ENCODE results near the gene SND1. TPM values are rescaled to one million over a fixed set of nuclear protein-coding genes. Genes with fewer than 3 reads are reported as not detected.
A peak's percentile ranks its signal among the peaks of the same experiment; 100 is the strongest.

Gene SND1
- total and polyA plus RNA-seq, 2 donors from 2014 or later, result 83.0 to 154 TPM

- H3K36me3 ChIP-seq (ENCODE audit: control insufficient read depth in 2 of 3, insufficient read depth in 3 of 3, low read length in 3 of 3), result no peaks in the 10 kb centered on the region
- FAIRE-seq, result no peak
- H3K27ac ChIP-seq (ENCODE audit: low read depth in 2 of 2, low read length in 2 of 2), result no peak overlapping the region
- peaks cover 17% of the 10 kb centered on the region for H3K27me3 ChIP-seq (ENCODE audit: control insufficient read depth, insufficient read depth, low read length)
- intact Hi-C loops (cut with DNase I), result loop anchor here (10.0 kb wide), 1 partner anchor 69 kb away; no protein-coding TSS in a partner anchor
- H3K9me3 ChIP-seq (ENCODE audit: control insufficient read depth in 2 of 3, insufficient read depth in 1 of 3, low read length in 3 of 3), result no peaks in the 10 kb centered on the region
- H3K4me1 ChIP-seq (ENCODE audit: control insufficient read depth in 2 of 3, insufficient read depth in 2 of 3, low read depth in 1 of 3, low read length in 3 of 3), result peaks cover 0 to 10% (median 5%) of the 10 kb centered on the region in 3 donors
- TF ChIP-seq, protein P1, sequence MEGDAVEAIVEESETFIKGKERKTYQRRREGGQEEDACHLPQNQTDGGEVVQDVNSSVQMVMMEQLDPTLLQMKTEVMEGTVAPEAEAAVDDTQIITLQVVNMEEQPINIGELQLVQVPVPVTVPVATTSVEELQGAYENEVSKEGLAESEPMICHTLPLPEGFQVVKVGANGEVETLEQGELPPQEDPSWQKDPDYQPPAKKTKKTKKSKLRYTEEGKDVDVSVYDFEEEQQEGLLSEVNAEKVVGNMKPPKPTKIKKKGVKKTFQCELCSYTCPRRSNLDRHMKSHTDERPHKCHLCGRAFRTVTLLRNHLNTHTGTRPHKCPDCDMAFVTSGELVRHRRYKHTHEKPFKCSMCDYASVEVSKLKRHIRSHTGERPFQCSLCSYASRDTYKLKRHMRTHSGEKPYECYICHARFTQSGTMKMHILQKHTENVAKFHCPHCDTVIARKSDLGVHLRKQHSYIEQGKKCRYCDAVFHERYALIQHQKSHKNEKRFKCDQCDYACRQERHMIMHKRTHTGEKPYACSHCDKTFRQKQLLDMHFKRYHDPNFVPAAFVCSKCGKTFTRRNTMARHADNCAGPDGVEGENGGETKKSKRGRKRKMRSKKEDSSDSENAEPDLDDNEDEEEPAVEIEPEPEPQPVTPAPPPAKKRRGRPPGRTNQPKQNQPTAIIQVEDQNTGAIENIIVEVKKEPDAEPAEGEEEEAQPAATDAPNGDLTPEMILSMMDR (IDR thresholded peaks at IDR 0.05; ENCODE audit: borderline replicate concordance, extremely low read depth, insufficient read depth), result peak; percentile 89
- peak overlapping the region in 1 of 3 donors; percentile 9 for H3K9ac ChIP-seq (ENCODE audit: low read length in 3 of 3)
- DNase-seq, result peak; percentile 56 to 77 (median 71)
- H3K4me3 ChIP-seq (ENCODE audit: low read length in 3 of 3), result peak overlapping the region; percentile 61 to 68 (median 61)
Observed at GRCh38 chr7:128135515-128136214, 483.7 kb downstream of the SND1 start.

GRCh38 chr7:128136215-128136597, 484.2 kb downstream of the SND1 start:
- H3K4me3 ChIP-seq (ENCODE audit: low read length in 3 of 3), result peak overlapping the region; percentile 61 to 68 (median 61)
- DNase-seq, result no peak
- TF ChIP-seq, protein P1 (IDR thresholded peaks at IDR 0.05; ENCODE audit: borderline replicate concordance, extremely low read depth, insufficient read depth), result no peak
- H3K27me3 ChIP-seq (ENCODE audit: control insufficient read depth, insufficient read depth, low read length), result peaks cover 17% of the 10 kb centered on the region
- intact Hi-C loops (cut with DNase I), result loop anchor here (10.0 kb wide), 1 partner anchor 69 kb away; no protein-coding TSS in a partner anchor
- H3K27ac ChIP-seq (ENCODE audit: low read depth in 2 of 2, low read length in 2 of 2), result no peak overlapping the region
- H3K36me3 ChIP-seq (ENCODE audit: control insufficient read depth in 2 of 3, insufficient read depth in 3 of 3, low read length in 3 of 3), result no peaks in the 10 kb centered on the region
- H3K9me3 ChIP-seq (ENCODE audit: control insufficient read depth in 2 of 3, insufficient read depth in 1 of 3, low read length in 3 of 3), result no peaks in the 10 kb centered on the region
- no peak for FAIRE-seq
- no peak overlapping the region for H3K9ac ChIP-seq (ENCODE audit: low read length in 3 of 3)
- H3K4me1 ChIP-seq (ENCODE audit: control insufficient read depth in 2 of 3, insufficient read depth in 2 of 3, low read depth in 1 of 3, low read length in 3 of 3), result peaks cover 0 to 10% (median 5%) of the 10 kb centered on the region in 3 donors

- H3K27me3 ChIP-seq (ENCODE audit: control insufficient read depth, insufficient read depth, low read length), result peaks cover 15% of the 10 kb centered on the region
- FAIRE-seq (no peak), DNase-seq (peak in 4 of 5 donors; percentile 42 to 73 (median 65))
- H3K9ac ChIP-seq (ENCODE audit: low read length in 3 of 3), result no peak overlapping the region
- no peak overlapping the region for H3K27ac ChIP-seq (ENCODE audit: low read depth in 2 of 2, low read length in 2 of 2)
- no peaks in the 10 kb centered on the region for H3K36me3 ChIP-seq (ENCODE audit: control insufficient read depth in 2 of 3, insufficient read depth in 3 of 3, low read length in 3 of 3)
- H3K4me1 ChIP-seq (ENCODE audit: control insufficient read depth in 2 of 3, insufficient read depth in 2 of 3, low read depth in 1 of 3, low read length in 3 of 3), result peaks cover 0 to 10% (median 5%) of the 10 kb centered on the region in 3 donors
- H3K9me3 ChIP-seq (ENCODE audit: control insufficient read depth in 2 of 3, insufficient read depth in 1 of 3, low read length in 3 of 3), result no peaks in the 10 kb centered on the region
- H3K4me3 ChIP-seq (ENCODE audit: low read length in 3 of 3), result no peak overlapping the region
- intact Hi-C loops (cut with DNase I), result loop anchor here (10.0 kb wide), 1 partner anchor 68 kb away; no protein-coding TSS in a partner anchor
- TF ChIP-seq, protein P1 (IDR thresholded peaks at IDR 0.05; ENCODE audit: borderline replicate concordance, extremely low read depth, insufficient read depth), result no peak
Observed at GRCh38 chr7:128137181-128137580, 485.2 kb downstream of the SND1 start.

Measured in kidney (tissue), 14 donors.